HL-60 (cell line): ENCODE data around the gene HOXB5.

Source experiments
- DNase-seq, 2 experiments: peaks; one replicate each; pipeline ENCODE4 v3.0.0-alpha.2; 2010 to 2020; ENCODE audit warnings: low read depth in 1 of 2, low spot score in 1 of 2
- H3K27ac ChIP-seq: fragments of 250-450 bp; sonication (Bioruptor Pico); replicated peaks from 2 replicates; pipeline ENCODE4 v1.5.1; 2020; ENCODE audit warnings: mild to moderate bottlenecking, moderate library complexity
- H3K27me3 ChIP-seq: fragments of 250-450 bp; sonication (Bioruptor Pico); 2 replicates; pipeline ENCODE4 v1.5.1; 2021; ENCODE audit warnings: mild to moderate bottlenecking, moderate library complexity; ENCODE audit not compliant: insufficient read depth, poor library complexity, severe bottlenecking
- H3K4me3 ChIP-seq: replicated peaks from 2 replicates; pipeline ENCODE4 v1.5.1; 2011; ENCODE audit warnings: mild to moderate bottlenecking, control low read depth, low read length; ENCODE audit not compliant: insufficient read depth
- GABPA ChIP-seq: IDR thresholded peaks from 2 replicates; pipeline ENCODE4 v1.6.1; 2012; ENCODE audit warnings: low read depth
- POLR2AphosphoS5 ChIP-seq: IDR thresholded peaks from 2 replicates; pipeline ENCODE4 v1.6.1; 2012; ENCODE audit warnings: low read depth
- SPI1 ChIP-seq: IDR thresholded peaks from 2 replicates; pipeline ENCODE4 v1.6.1; 2012; ENCODE audit warnings: low read depth, mild to moderate bottlenecking, borderline replicate concordance
- TF ChIP-seq, protein P1 (sequence below): IDR thresholded peaks from 2 replicates; pipeline ENCODE4 v1.6.1; 2012; ENCODE audit warnings: low read depth; ENCODE audit not compliant: insufficient replicate concordance
- TF ChIP-seq, protein P2 (sequence below): IDR thresholded peaks from one replicate; pipeline ENCODE4 v1.5.1; 2011; ENCODE audit warnings: low read length, control low read depth, inconsistent platforms; ENCODE audit not compliant: insufficient read depth

HOXB5 gene

DNA sequence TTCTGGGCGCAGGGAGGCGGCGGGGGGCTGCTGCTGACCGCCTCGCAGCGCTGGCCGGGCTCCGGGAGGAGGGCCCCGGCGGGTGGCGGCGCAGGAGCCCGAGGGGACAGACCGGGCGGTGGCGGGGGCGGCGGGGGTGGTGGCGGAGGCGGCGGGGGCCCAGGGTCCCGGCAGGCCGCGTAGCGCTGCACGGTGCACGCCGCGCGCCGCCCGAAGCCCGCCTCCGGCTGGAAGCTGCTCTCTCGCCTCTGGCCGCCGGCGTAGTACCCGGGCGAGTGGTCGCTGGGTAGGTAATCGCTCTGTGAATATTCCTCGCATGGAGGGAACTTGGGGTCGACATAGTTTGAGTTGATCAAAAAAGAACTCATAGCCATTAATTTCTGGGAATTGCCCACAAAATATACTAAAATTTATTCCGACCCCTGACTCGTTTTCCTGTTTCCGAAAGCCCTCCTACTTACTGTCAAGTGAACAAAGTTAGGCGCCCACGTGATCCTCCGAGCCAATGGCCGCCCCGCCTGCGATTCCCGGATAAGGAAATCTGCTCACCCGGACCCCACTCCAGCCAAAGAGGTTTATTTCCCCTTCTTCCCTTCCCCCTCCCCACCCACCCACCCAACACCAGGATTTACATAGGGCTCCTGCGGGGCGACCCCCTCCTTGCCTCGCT, 15.5 kb downstream of the HOXB5 start, which contains the start of gene HOXB4:
Gene HOXB4, minus strand, starts transcription at position 405 of the 670 bp plus-strand sequence. Its CDS starts 31 bp downstream, at position 374.
- Histone ChIP-seq H3K27ac (no peak within 1 kb of the TSS), H3K4me3 (no peak within 1 kb of the TSS), H3K27me3 (peaks cover 89% of the 10 kb centered on the region)
- DNase-seq, result no peak
- TF ChIP-seq, protein P1, sequence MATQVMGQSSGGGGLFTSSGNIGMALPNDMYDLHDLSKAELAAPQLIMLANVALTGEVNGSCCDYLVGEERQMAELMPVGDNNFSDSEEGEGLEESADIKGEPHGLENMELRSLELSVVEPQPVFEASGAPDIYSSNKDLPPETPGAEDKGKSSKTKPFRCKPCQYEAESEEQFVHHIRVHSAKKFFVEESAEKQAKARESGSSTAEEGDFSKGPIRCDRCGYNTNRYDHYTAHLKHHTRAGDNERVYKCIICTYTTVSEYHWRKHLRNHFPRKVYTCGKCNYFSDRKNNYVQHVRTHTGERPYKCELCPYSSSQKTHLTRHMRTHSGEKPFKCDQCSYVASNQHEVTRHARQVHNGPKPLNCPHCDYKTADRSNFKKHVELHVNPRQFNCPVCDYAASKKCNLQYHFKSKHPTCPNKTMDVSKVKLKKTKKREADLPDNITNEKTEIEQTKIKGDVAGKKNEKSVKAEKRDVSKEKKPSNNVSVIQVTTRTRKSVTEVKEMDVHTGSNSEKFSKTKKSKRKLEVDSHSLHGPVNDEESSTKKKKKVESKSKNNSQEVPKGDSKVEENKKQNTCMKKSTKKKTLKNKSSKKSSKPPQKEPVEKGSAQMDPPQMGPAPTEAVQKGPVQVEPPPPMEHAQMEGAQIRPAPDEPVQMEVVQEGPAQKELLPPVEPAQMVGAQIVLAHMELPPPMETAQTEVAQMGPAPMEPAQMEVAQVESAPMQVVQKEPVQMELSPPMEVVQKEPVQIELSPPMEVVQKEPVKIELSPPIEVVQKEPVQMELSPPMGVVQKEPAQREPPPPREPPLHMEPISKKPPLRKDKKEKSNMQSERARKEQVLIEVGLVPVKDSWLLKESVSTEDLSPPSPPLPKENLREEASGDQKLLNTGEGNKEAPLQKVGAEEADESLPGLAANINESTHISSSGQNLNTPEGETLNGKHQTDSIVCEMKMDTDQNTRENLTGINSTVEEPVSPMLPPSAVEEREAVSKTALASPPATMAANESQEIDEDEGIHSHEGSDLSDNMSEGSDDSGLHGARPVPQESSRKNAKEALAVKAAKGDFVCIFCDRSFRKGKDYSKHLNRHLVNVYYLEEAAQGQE, result no peak
- TF ChIP-seq SPI1 (no peak), GABPA (no peak), POLR2AphosphoS5 (no peak)
- TF ChIP-seq, protein P2, sequence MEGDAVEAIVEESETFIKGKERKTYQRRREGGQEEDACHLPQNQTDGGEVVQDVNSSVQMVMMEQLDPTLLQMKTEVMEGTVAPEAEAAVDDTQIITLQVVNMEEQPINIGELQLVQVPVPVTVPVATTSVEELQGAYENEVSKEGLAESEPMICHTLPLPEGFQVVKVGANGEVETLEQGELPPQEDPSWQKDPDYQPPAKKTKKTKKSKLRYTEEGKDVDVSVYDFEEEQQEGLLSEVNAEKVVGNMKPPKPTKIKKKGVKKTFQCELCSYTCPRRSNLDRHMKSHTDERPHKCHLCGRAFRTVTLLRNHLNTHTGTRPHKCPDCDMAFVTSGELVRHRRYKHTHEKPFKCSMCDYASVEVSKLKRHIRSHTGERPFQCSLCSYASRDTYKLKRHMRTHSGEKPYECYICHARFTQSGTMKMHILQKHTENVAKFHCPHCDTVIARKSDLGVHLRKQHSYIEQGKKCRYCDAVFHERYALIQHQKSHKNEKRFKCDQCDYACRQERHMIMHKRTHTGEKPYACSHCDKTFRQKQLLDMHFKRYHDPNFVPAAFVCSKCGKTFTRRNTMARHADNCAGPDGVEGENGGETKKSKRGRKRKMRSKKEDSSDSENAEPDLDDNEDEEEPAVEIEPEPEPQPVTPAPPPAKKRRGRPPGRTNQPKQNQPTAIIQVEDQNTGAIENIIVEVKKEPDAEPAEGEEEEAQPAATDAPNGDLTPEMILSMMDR, result no peak

GRCh38 chr17:48577330-48577945, 16.1 kb downstream of the HOXB5 start:
- no peak overlapping the region for H3K27ac ChIP-seq
- TF ChIP-seq SPI1 (no peak), GABPA (no peak), POLR2AphosphoS5 (no peak)
- TF ChIP-seq, protein P1, result no peak
- TF ChIP-seq, protein P2, result no peak
- no peak for DNase-seq
- H3K27me3 ChIP-seq, result peaks cover 88% of the 10 kb centered on the region
- H3K4me3 ChIP-seq, result no peak overlapping the region

- Histone ChIP-seq H3K4me3 (no peak overlapping the region), H3K27me3 (peaks cover 87% of the 10 kb centered on the region), H3K27ac (no peak overlapping the region)
- DNase-seq, result no peak
- TF ChIP-seq, protein P2, result no peak
- TF ChIP-seq GABPA (no peak), POLR2AphosphoS5 (no peak), SPI1 (no peak)
- TF ChIP-seq, protein P1, result no peak
Measured at GRCh38 chr17:48576479-48577309, 16.9 kb downstream of the HOXB5 start.
